Psoas muscle (tissue), 8 donors: Measurements from ENCODE around the gene CRACDL. TPM values are rescaled to one million over a fixed set of nuclear protein-coding genes. Genes with fewer than 3 reads are reported as not detected.
A peak's percentile ranks its signal among the peaks of the same experiment; 100 is the strongest.

Source experiments
- ATAC-seq, 4 donors: fragments of 200-7000 bp; cut with Tn5 transposase; one replicate each; pipeline ENCODE4 v1.9.1; 2020; ENCODE audit warnings: moderate library complexity in 3 of 4, mild to moderate bottlenecking in 2 of 4
- DNase-seq, 2 donors: peaks; one replicate each; pipeline ENCODE4 v3.0.0-alpha.2; 2020
- H3K27ac ChIP-seq: fragments of 200-600 bp; one replicate; pipeline ENCODE4 v1.8.0; 2022
- H3K27me3 ChIP-seq, 3 donors: fragments of 200-600 bp in 1 of 3; one replicate each; pipeline versions ENCODE4 v1.6.1 to v1.8.0; 2013 to 2022; ENCODE audit warnings: low read length in 2 of 3, mild to moderate bottlenecking in 2 of 3, moderate library complexity in 1 of 3; ENCODE audit not compliant: insufficient read depth in 3 of 3
- H3K36me3 ChIP-seq, 2 donors: fragments of 200-600 bp in 1 of 2; one replicate each; pipeline versions ENCODE4 v1.6.1 to v1.8.0; 2013 to 2022; ENCODE audit warnings: low read depth in 1 of 2, mild to moderate bottlenecking in 1 of 2, moderate library complexity in 1 of 2; ENCODE audit not compliant: insufficient read depth in 1 of 2
- H3K4me1 ChIP-seq: fragments of 200-600 bp; one replicate; pipeline ENCODE4 v1.8.0; 2022
- H3K4me3 ChIP-seq: fragments of 200-600 bp; one replicate; pipeline ENCODE4 v1.8.0; 2022; ENCODE audit warnings: mild to moderate bottlenecking
- H3K9me3 ChIP-seq: fragments of 200-600 bp; one replicate; pipeline ENCODE4 v1.8.0; 2022
- CTCF ChIP-seq: fragments of 200-600 bp; IDR thresholded peaks from one replicate; pipeline ENCODE4 v1.8.0; 2022; ENCODE audit warnings: antibody characterized with exemption
- WGBS, 3 donors: extraction: QIAGEN DNeasy Blood & Tissue Kit; methylation state at CpG; one replicate each; pipeline versions ENCODE4 v1.1.6 to v1.1.7; 2013; 5-methylcytosine and 5-hydroxymethylcytosine counted together
- intact Hi-C, 2 donors: fragments of 100-400 bp; cut with DNase I; formaldehyde crosslinking; loops; one replicate each; pipeline versions ENCODE4 v1.11.0 to v1.14.2; 2022
- polyA plus RNA-seq, 3 donors: library from polyadenylated mRNA; stranded (reverse); fragments of 200-250 nt; gene quantifications; one replicate each; pipeline ENCODE4 v1.2.3, GENCODE V29; 2013
- total RNA-seq, 4 donors: library from RNA; stranded (reverse); fragmentation: NEBNext Ultra II Directional in 2 of 4; extraction: Animal tissue kit (Norgen Biotek cat#: 25700) in 2 of 4; gene quantifications; one replicate each; pipeline versions ENCODE4 v1.2.1 to v1.2.4, GENCODE V29; 2021 to 2023
- donor health status: healthy with polysubstance abuse.
- donor health status: DM: no; HTN: no; CAD: no; lungs with moderate emphysema.
- donor health status: Bipolar disorder and iron deficiency.
- donor health status: healthy.
- donor health status: DM: yes; HTN: yes; CAD: no.
- donor health status: DM: no; HTN: no; CAD: no.
- donor health status: DM: no; HTN: no; CAD: no.
- donor health status: DM: yes; HTN: yes; CAD: no.

The CRACDL gene
- total and polyA plus RNA-seq, 7 donors: 0.97 to 3.1 (median 2.3) TPM

- H3K9me3 ChIP-seq: no peaks in the 10 kb centered on the region
- no peaks in the 10 kb centered on the region for H3K36me3 ChIP-seq
- peak; percentile 53 to 87 (median 62) for ATAC-seq
- intact Hi-C loops: no loop called here
- no peak for DNase-seq
- H3K27ac ChIP-seq: no peak overlapping the region
- TF ChIP-seq CTCF: no peak
- WGBS, 3 donors: 38 to 40% (median 40%) methylated on average over 20 of the region's 20 CpGs
- peaks cover 0 to 11% (median 0%) of the 10 kb centered on the region in 3 donors for H3K27me3 ChIP-seq
- H3K4me1 ChIP-seq: no peaks in the 10 kb centered on the region
- no peak overlapping the region for H3K4me3 ChIP-seq
Measured at GRCh38 chr2:98775146-98775986, 160.7 kb downstream of the CRACDL start.

GRCh38 chr2:98773907-98774306, 162.1 kb downstream of the CRACDL start:
- no peaks in the 10 kb centered on the region for H3K4me1 ChIP-seq
- WGBS, 3 donors: 94 to 98% (median 97%) methylated on average over 4 of the region's 4 CpGs
- H3K4me3 ChIP-seq: no peak overlapping the region
- no peak for TF ChIP-seq CTCF
- intact Hi-C loops: no loop called here
- no peaks in the 10 kb centered on the region for H3K9me3 ChIP-seq
- DNase-seq: no peak
- H3K36me3 ChIP-seq: no peaks in the 10 kb centered on the region
- H3K27ac ChIP-seq: no peak overlapping the region
- H3K27me3 ChIP-seq: peaks cover 0 to 11% (median 0%) of the 10 kb centered on the region in 3 donors
- no peak for ATAC-seq

GRCh38 chr2:98773169-98773568, 162.9 kb downstream of the CRACDL start:
- Histone ChIP-seq H3K27ac (no peak overlapping the region), H3K27me3 (peaks cover 0 to 11% (median 0%) of the 10 kb centered on the region in 3 donors), H3K9me3 (no peaks in the 10 kb centered on the region), H3K4me3 (no peak overlapping the region), H3K4me1 (no peaks in the 10 kb centered on the region), H3K36me3 (no peaks in the 10 kb centered on the region)
- intact Hi-C loops: no loop called here
- no peak for TF ChIP-seq CTCF
- no peak for DNase-seq
- ATAC-seq: no peak
- WGBS, 3 donors: 92 to 95% (median 95%) methylated on average over 5 of the region's 5 CpGs

GRCh38 chr2:98772536-98772935, 163.5 kb downstream of the CRACDL start:
- intact Hi-C loops: no loop called here
- no peak overlapping the region for H3K4me3 ChIP-seq

More at GRCh38 chr2:98772536-98772935, 163.5 kb downstream of the CRACDL start:
- H3K27me3 ChIP-seq: peaks cover 0 to 11% (median 0%) of the 10 kb centered on the region in 3 donors
- WGBS, 3 donors: 38 to 56% (median 49%) methylated on average over 8 of the region's 8 CpGs
- ATAC-seq (no peak), DNase-seq (no peak)
- no peaks in the 10 kb centered on the region for H3K9me3 ChIP-seq
- H3K4me1 ChIP-seq: no peaks in the 10 kb centered on the region
- no peak overlapping the region for H3K27ac ChIP-seq
- TF ChIP-seq CTCF: no peak
- H3K36me3 ChIP-seq: no peaks in the 10 kb centered on the region
